ENCODE data around the gene UNC5CL.

The UNC5CL gene

GRCh38 chr6:41027799-41028560 lies 11.0 kb downstream of the UNC5CL start:
- no peak overlapping the region for H2BK5ac ChIP-seq (ENCODE audit: low read length)
- H3K4me3 ChIP-seq (ENCODE audit: low read length in 2 of 2): peak overlapping the region; percentile 50 to 73
- peak overlapping the region; percentile 62 for H2BK15ac ChIP-seq (ENCODE audit: low read length)
- H3K9me3 ChIP-seq (replicated peaks in 1 of 2; ENCODE audit: control insufficient read depth in 2 of 2, insufficient read depth in 1 of 2, low read depth in 1 of 2, low read length in 2 of 2): no peaks in the 10 kb centered on the region
- H3K18ac ChIP-seq (ENCODE audit: low read length): peak overlapping the region; percentile 94
- H3K4me2 ChIP-seq (ENCODE audit: insufficient read depth, low read length, poor library complexity, severe bottlenecking): peak overlapping the region; percentile 79
- no peak overlapping the region for H3K27ac ChIP-seq (replicated peaks; ENCODE audit: low read length)
- H4K91ac ChIP-seq (ENCODE audit: low read depth, low read length, poor library complexity): no peak overlapping the region
- no peak overlapping the region for H4K8ac ChIP-seq (ENCODE audit: low read depth, low read length)
- DNase-seq (ENCODE audit: low spot score): peak; percentile 82
- H3K9ac ChIP-seq (ENCODE audit: low read depth, low read length, poor library complexity): peak overlapping the region; percentile 89
- H3K79me1 ChIP-seq (ENCODE audit: low read depth, low read length): no peaks in the 10 kb centered on the region
- H2AK5ac ChIP-seq (ENCODE audit: low read depth, low read length): peak overlapping the region; percentile 38
- no peak overlapping the region for H3K4ac ChIP-seq (ENCODE audit: low read length)
- H3K14ac ChIP-seq (ENCODE audit: low read length): no peak overlapping the region
- H3K27me3 ChIP-seq (ENCODE audit: control insufficient read depth in 3 of 3, insufficient read depth in 3 of 3, low read depth in 1 of 3, low read length in 3 of 3): no peaks in the 10 kb centered on the region
- peak overlapping the region; percentile 28 for H3K23ac ChIP-seq (ENCODE audit: low read depth, low read length, poor library complexity)
- no peak overlapping the region for H2BK12ac ChIP-seq (ENCODE audit: low read length)
- H2AFZ ChIP-seq (ENCODE audit: low read length): peak overlapping the region; percentile 89
- WGBS, 2 donors (ENCODE audit: extremely low coverage in 2 of 2, insufficient read length in 2 of 2, insufficient replicate concordance in 1 of 2): no CpG with 5 or more reads among the region's 45 CpGs
- H3K36me3 ChIP-seq (replicated peaks in 1 of 2; ENCODE audit: control insufficient read depth in 2 of 2, insufficient read depth in 2 of 2, low read length in 2 of 2): no peaks in the 10 kb centered on the region
- H2BK120ac ChIP-seq (ENCODE audit: low read depth, low read length): peak overlapping the region; percentile 20
- H3K4me1 ChIP-seq (ENCODE audit: control insufficient read depth in 2 of 2, insufficient read depth in 1 of 2, low read depth in 1 of 2, low read length in 2 of 2): peaks cover 11 to 15% of the 10 kb centered on the region in 2 donors

DNA sequence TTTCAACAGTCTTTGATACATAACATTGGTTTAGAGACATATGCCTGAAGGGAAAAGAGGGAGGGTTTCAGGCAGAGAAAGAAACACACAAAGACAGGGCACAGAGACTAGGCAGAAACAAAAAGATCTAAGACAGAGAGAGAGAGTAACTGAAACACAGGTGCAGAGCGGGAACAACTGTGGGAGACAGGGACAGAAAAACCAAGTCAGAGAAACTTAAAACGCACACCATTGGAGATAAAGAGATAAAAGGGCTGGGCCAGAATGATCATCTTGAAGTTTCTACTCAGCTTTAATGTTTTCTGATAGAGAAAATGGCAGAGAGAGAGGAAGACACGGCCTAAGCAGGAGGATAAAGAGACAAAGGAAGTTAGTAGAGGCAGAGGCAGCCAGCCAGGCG lies 11.8 kb downstream of the UNC5CL start:
- Histone ChIP-seq H3K36me3 (replicated peaks in 1 of 2; ENCODE audit: control insufficient read depth in 2 of 2, insufficient read depth in 2 of 2, low read length in 2 of 2) (no peaks in the 10 kb centered on the region), H3K18ac (ENCODE audit: low read length) (peak overlapping the region; percentile 8), H2BK15ac (ENCODE audit: low read length) (no peak overlapping the region), H4K91ac (ENCODE audit: low read depth, low read length, poor library complexity) (no peak overlapping the region), H3K4me2 (ENCODE audit: insufficient read depth, low read length, poor library complexity, severe bottlenecking) (peak overlapping the region; percentile 79), H3K14ac (ENCODE audit: low read length) (no peak overlapping the region), H2AK5ac (ENCODE audit: low read depth, low read length) (no peak overlapping the region), H3K27me3 (ENCODE audit: control insufficient read depth in 3 of 3, insufficient read depth in 3 of 3, low read depth in 1 of 3, low read length in 3 of 3) (no peaks in the 10 kb centered on the region), H3K4me1 (ENCODE audit: control insufficient read depth in 2 of 2, insufficient read depth in 1 of 2, low read depth in 1 of 2, low read length in 2 of 2) (peaks cover 11 to 15% of the 10 kb centered on the region in 2 donors), H2BK120ac (ENCODE audit: low read depth, low read length) (no peak overlapping the region), H3K9ac (ENCODE audit: low read depth, low read length, poor library complexity) (no peak overlapping the region), H4K8ac (ENCODE audit: low read depth, low read length) (no peak overlapping the region), H2BK5ac (ENCODE audit: low read length) (no peak overlapping the region), H2BK12ac (ENCODE audit: low read length) (no peak overlapping the region), H3K27ac (replicated peaks; ENCODE audit: low read length) (no peak overlapping the region), H3K23ac (ENCODE audit: low read depth, low read length, poor library complexity) (no peak overlapping the region), H3K9me3 (replicated peaks in 1 of 2; ENCODE audit: control insufficient read depth in 2 of 2, insufficient read depth in 1 of 2, low read depth in 1 of 2, low read length in 2 of 2) (no peaks in the 10 kb centered on the region), H3K79me1 (ENCODE audit: low read depth, low read length) (no peaks in the 10 kb centered on the region), H3K4ac (ENCODE audit: low read length) (no peak overlapping the region), H3K4me3 (ENCODE audit: low read length in 2 of 2) (peak overlapping the region; percentile 50 to 71), H2AFZ (ENCODE audit: low read length) (peak overlapping the region; percentile 89)
- WGBS, 2 donors (ENCODE audit: extremely low coverage in 2 of 2, insufficient read length in 2 of 2, insufficient replicate concordance in 1 of 2): no CpG with 5 or more reads among the region's 4 CpGs
- no peak for DNase-seq (ENCODE audit: low spot score)

DNA sequence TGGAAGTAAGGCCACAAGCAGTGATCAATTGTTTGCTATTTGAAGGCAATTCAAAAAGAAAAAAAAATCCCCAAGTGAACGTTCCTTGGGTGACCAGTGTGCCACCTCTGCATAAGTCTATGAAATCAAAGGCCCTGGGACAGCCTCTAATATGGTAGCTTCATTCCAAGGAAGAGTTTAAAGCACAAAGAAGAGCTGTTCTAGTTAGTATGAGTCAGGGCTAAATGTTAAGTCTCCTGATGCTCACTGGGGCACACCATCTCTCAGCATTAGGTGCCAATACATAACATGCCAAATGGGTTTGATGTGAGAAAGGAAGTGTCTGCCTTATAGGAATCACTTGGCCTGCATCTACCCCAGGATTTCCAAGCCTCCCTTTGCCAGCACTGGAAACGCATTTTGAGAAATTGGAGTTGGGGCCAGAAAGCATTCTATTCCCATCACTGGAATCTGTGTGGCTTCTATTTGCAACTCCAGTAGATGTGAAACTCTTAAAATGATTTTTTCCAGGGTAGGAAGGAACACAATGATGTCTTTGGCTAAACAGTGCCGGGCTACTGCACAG lies 13.0 kb downstream of the UNC5CL start:
- Histone ChIP-seq H3K9ac (ENCODE audit: low read depth, low read length, poor library complexity) (no peak overlapping the region), H3K27me3 (ENCODE audit: control insufficient read depth in 3 of 3, insufficient read depth in 3 of 3, low read depth in 1 of 3, low read length in 3 of 3) (no peaks in the 10 kb centered on the region), H3K14ac (ENCODE audit: low read length) (no peak overlapping the region), H2BK12ac (ENCODE audit: low read length) (no peak overlapping the region), H3K27ac (replicated peaks; ENCODE audit: low read length) (no peak overlapping the region), H3K23ac (ENCODE audit: low read depth, low read length, poor library complexity) (no peak overlapping the region), H3K9me3 (replicated peaks in 1 of 2; ENCODE audit: control insufficient read depth in 2 of 2, insufficient read depth in 1 of 2, low read depth in 1 of 2, low read length in 2 of 2) (no peaks in the 10 kb centered on the region), H3K4me2 (ENCODE audit: insufficient read depth, low read length, poor library complexity, severe bottlenecking) (no peak overlapping the region), H2BK15ac (ENCODE audit: low read length) (no peak overlapping the region), H2BK120ac (ENCODE audit: low read depth, low read length) (no peak overlapping the region), H3K4me3 (ENCODE audit: low read length in 2 of 2) (no peak overlapping the region), H4K91ac (ENCODE audit: low read depth, low read length, poor library complexity) (no peak overlapping the region), H2AK5ac (ENCODE audit: low read depth, low read length) (no peak overlapping the region), H2AFZ (ENCODE audit: low read length) (no peak overlapping the region), H3K4me1 (ENCODE audit: control insufficient read depth in 2 of 2, insufficient read depth in 1 of 2, low read depth in 1 of 2, low read length in 2 of 2) (peaks cover 11 to 15% of the 10 kb centered on the region in 2 donors), H4K8ac (ENCODE audit: low read depth, low read length) (no peak overlapping the region), H3K18ac (ENCODE audit: low read length) (no peak overlapping the region), H3K36me3 (replicated peaks in 1 of 2; ENCODE audit: control insufficient read depth in 2 of 2, insufficient read depth in 2 of 2, low read length in 2 of 2) (no peaks in the 10 kb centered on the region), H2BK5ac (ENCODE audit: low read length) (no peak overlapping the region), H3K79me1 (ENCODE audit: low read depth, low read length) (no peaks in the 10 kb centered on the region), H3K4ac (ENCODE audit: low read length) (no peak overlapping the region)
- DNase-seq (ENCODE audit: low spot score): no peak
- WGBS, 2 donors (ENCODE audit: extremely low coverage in 2 of 2, insufficient read length in 2 of 2, insufficient replicate concordance in 1 of 2): no CpG with 5 or more reads among the region's 3 CpGs

GRCh38 chr6:41023114-41023513 lies 15.9 kb downstream of the UNC5CL start:
- H2BK120ac ChIP-seq (ENCODE audit: low read depth, low read length): no peak overlapping the region
- H3K4me3 ChIP-seq (ENCODE audit: low read length in 2 of 2): no peak overlapping the region
- H3K36me3 ChIP-seq (replicated peaks in 1 of 2; ENCODE audit: control insufficient read depth in 2 of 2, insufficient read depth in 2 of 2, low read length in 2 of 2): no peaks in the 10 kb centered on the region
- no peaks in the 10 kb centered on the region for H3K27me3 ChIP-seq (ENCODE audit: control insufficient read depth in 3 of 3, insufficient read depth in 3 of 3, low read depth in 1 of 3, low read length in 3 of 3)
- no CpG with 5 or more reads among the region's 3 CpGs for WGBS, 2 donors (ENCODE audit: extremely low coverage in 2 of 2, insufficient read length in 2 of 2, insufficient replicate concordance in 1 of 2)
- no peak overlapping the region for H3K4ac ChIP-seq (ENCODE audit: low read length)
- H4K91ac ChIP-seq (ENCODE audit: low read depth, low read length, poor library complexity): no peak overlapping the region
- H3K23ac ChIP-seq (ENCODE audit: low read depth, low read length, poor library complexity): no peak overlapping the region
- H3K9ac ChIP-seq (ENCODE audit: low read depth, low read length, poor library complexity): no peak overlapping the region
- H3K18ac ChIP-seq (ENCODE audit: low read length): no peak overlapping the region
- no peak overlapping the region for H4K8ac ChIP-seq (ENCODE audit: low read depth, low read length)
- no peak overlapping the region for H3K4me2 ChIP-seq (ENCODE audit: insufficient read depth, low read length, poor library complexity, severe bottlenecking)
- H2BK5ac ChIP-seq (ENCODE audit: low read length): no peak overlapping the region
- no peak overlapping the region for H2AK5ac ChIP-seq (ENCODE audit: low read depth, low read length)
- H3K79me1 ChIP-seq (ENCODE audit: low read depth, low read length): no peaks in the 10 kb centered on the region
- H3K4me1 ChIP-seq (ENCODE audit: control insufficient read depth in 2 of 2, insufficient read depth in 1 of 2, low read depth in 1 of 2, low read length in 2 of 2): peaks cover 7 to 8% of the 10 kb centered on the region in 2 donors
- DNase-seq (ENCODE audit: low spot score): no peak
- no peak overlapping the region for H3K27ac ChIP-seq (replicated peaks; ENCODE audit: low read length)
- H3K9me3 ChIP-seq (replicated peaks in 1 of 2; ENCODE audit: control insufficient read depth in 2 of 2, insufficient read depth in 1 of 2, low read depth in 1 of 2, low read length in 2 of 2): no peaks in the 10 kb centered on the region
- no peak overlapping the region for H3K14ac ChIP-seq (ENCODE audit: low read length)
- H2BK12ac ChIP-seq (ENCODE audit: low read length): no peak overlapping the region
- H2BK15ac ChIP-seq (ENCODE audit: low read length): no peak overlapping the region
- H2AFZ ChIP-seq (ENCODE audit: low read length): no peak overlapping the region
